NCI-H1930 (cell line): ENCODE data around the gene NOX5.
"Not testable (repeated sequence)": the region's sequence is repeated elsewhere in the genome, so short reads cannot be mapped to it uniquely, and the experiment has no call there.

Experiments used
- DNase-seq, 2 experiments: peaks; one replicate each; lab custom pipeline; 2025; lab: John Stamatoyannopoulos, UW

NOX5 gene

GRCh38 chr15:69014454-69014853, at the start of gene NOX5:
Gene NOX5, plus strand, starts transcription at chr15:69014695. Its CDS starts 41 bp downstream, at chr15:69014736.
- no peak for DNase-seq

GRCh38 chr15:68966996-68967395, 47.5 kb upstream of the NOX5 start:
- no peak for DNase-seq

- no peak for DNase-seq
These were observed 46.5 kb upstream of the NOX5 start for GRCh38 chr15:68967948-68968347.

- DNase-seq, result no peak
These were observed 45.2 kb upstream of the NOX5 start for GRCh38 chr15:68969298-68969697.

- no peak for DNase-seq
These were observed 42.1 kb upstream of the NOX5 start for GRCh38 chr15:68972201-68973065.

GRCh38 chr15:68975651-68976160, 38.8 kb upstream of the NOX5 start:
- DNase-seq, result not testable (repeated sequence)

- not testable (repeated sequence) for DNase-seq
These were observed 37.1 kb upstream of the NOX5 start for GRCh38 chr15:68977426-68977825.

- DNase-seq, result no peak
These were observed 35.5 kb upstream of the NOX5 start for GRCh38 chr15:68979006-68979405.

GRCh38 chr15:68979816-68980215, 34.7 kb upstream of the NOX5 start:
- no peak for DNase-seq

GRCh38 chr15:68980786-68981185, 33.7 kb upstream of the NOX5 start:
- no peak for DNase-seq

GRCh38 chr15:68981941-68982340, 32.6 kb upstream of the NOX5 start:
- DNase-seq, result no peak

GRCh38 chr15:68982976-68983563, 31.4 kb upstream of the NOX5 start:
- DNase-seq, result no peak

GRCh38 chr15:68983961-68984481, 30.5 kb upstream of the NOX5 start:
- no peak for DNase-seq

GRCh38 chr15:68984586-68984985, 29.9 kb upstream of the NOX5 start:
- no peak for DNase-seq

- DNase-seq, result no peak
These were observed 29.1 kb upstream of the NOX5 start for GRCh38 chr15:68985361-68985891.

- DNase-seq, result no peak
These were observed 28.2 kb upstream of the NOX5 start for GRCh38 chr15:68986322-68986721.

- no peak for DNase-seq
These were observed 27.4 kb upstream of the NOX5 start for GRCh38 chr15:68987120-68987519.

GRCh38 chr15:68987676-68988075, 26.8 kb upstream of the NOX5 start:
- DNase-seq, result no peak

- no peak for DNase-seq
These were observed 24.8 kb upstream of the NOX5 start for GRCh38 chr15:68989541-68990230.

GRCh38 chr15:68990231-68990991, 24.1 kb upstream of the NOX5 start:
- DNase-seq, result no peak

- DNase-seq, result no peak
These were observed 23.4 kb upstream of the NOX5 start for GRCh38 chr15:68990992-68991500.
